ENCODE results near the gene METTL1. TPM values are rescaled to one million over a fixed set of nuclear protein-coding genes. Genes with fewer than 3 reads are reported as not detected.

METTL1 gene
- polyA plus RNA-seq, 1 experiment = 20.1 TPM

DNA sequence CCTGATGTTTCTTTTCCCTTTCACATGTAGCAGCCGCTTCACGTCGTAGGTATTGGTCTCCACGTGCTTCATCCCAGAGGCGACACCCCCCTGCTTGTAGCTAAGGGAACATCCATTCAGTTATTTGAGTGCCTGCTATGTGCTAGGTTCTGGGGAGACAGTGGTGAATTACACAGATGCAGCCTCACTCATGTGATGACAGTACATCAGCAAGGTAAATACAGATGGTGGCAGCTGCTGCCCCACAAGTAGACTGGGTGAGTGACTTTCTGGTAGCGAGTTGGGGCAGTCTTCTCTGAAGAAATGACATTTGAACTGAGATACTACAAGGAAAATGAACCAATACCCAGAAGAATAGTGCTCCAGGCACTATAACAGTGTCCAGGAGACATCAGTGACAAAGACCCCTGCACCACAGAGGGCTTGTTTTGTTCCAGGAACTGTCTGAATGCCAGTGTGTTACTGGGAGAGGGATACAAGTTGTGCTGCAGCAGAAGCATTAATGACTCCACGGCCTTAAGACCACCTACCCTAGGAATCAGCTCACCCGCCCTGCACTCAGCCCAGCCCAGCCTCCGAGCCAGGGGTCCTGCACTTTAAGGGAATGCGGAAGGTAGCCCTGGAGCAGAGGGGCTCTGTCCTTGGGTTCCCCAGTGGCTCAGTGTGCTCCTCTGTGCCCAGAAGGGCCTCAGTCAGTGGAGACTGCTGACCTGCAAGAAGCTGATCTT lies 39.3 kb upstream of the METTL1 start:
- H3K4me3 ChIP-seq (ENCODE audit: low read depth, low read length) = no peak overlapping the region
- ChIA-PET POLR2A (interaction anchor here (0.5 kb wide), 1 partner anchor 116 kb away, joined by 3 read pairs; no protein-coding TSS in a partner anchor), CTCF (interaction anchor here (1.5 to 2.5 kb wide), 2 partner anchors 8 to 228 kb away, joined by 3 to 17 read pairs; no protein-coding TSS in a partner anchor)
- TF ChIP-seq, protein P1, sequence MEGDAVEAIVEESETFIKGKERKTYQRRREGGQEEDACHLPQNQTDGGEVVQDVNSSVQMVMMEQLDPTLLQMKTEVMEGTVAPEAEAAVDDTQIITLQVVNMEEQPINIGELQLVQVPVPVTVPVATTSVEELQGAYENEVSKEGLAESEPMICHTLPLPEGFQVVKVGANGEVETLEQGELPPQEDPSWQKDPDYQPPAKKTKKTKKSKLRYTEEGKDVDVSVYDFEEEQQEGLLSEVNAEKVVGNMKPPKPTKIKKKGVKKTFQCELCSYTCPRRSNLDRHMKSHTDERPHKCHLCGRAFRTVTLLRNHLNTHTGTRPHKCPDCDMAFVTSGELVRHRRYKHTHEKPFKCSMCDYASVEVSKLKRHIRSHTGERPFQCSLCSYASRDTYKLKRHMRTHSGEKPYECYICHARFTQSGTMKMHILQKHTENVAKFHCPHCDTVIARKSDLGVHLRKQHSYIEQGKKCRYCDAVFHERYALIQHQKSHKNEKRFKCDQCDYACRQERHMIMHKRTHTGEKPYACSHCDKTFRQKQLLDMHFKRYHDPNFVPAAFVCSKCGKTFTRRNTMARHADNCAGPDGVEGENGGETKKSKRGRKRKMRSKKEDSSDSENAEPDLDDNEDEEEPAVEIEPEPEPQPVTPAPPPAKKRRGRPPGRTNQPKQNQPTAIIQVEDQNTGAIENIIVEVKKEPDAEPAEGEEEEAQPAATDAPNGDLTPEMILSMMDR (IDR thresholded peaks at IDR 0.05; ENCODE audit: low read depth, low read length) = no peak
- H3K9me3 ChIP-seq (ENCODE audit: control insufficient read depth, insufficient read depth, low read length) = no peaks in the 10 kb centered on the region
- no peak for DNase-seq (ENCODE audit: low read depth, low spot score)
- no peak overlapping the region for H3K27ac ChIP-seq (ENCODE audit: low read depth, low read length)
- no peaks in the 10 kb centered on the region for H3K27me3 ChIP-seq (ENCODE audit: control insufficient read depth, insufficient read depth, low read length)

DNA sequence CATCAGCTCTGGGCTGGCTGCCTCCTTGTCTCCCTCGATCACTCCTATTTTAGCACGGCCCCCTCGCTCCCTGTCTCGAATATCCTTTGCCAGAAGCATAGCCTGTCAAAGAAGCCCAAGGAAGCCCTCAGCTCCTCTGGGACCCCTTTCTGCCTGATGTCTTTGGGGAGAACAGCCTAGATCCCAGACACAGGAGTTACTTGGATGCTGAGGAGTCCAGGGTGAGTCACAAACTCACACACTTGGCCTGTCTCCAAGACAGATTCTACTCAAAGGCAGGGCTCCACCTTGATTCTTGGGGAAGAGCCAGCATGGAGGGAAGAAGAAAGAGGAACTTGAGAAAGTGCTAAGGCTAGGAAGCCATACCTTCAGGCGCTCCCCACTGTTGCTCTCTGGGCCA lies 38.5 kb upstream of the METTL1 start:
- CTCF ChIA-PET = interaction anchor here (1.6 kb wide), 1 partner anchor 27 kb away, joined by 5 read pairs; no protein-coding TSS in a partner anchor

DNA sequence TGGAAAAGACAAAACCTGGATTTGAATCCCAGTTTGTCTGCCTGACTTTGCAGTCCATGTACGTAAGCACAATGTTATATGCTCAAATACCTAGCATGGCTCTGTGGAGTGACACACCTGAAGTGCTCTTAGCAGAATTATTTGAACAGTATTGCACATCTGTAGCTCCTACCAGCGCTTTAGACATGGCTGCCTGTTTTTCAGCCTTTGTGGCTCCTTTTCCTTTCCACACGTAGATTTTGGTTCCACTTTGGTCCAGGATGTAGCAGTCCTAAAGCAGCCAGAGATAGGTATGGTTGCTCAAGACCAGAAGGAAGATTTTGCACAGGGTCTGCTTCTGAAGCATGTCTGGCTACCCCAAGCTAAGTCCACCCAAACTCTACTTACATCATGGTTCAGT lies 37.5 kb upstream of the METTL1 start:
- ChIA-PET POLR2A (no interaction called here), CTCF (interaction anchor here (0.6 to 2.1 kb wide), 4 partner anchors 26 to 95 kb away, joined by 3 to 7 read pairs (median 4); no protein-coding TSS in a partner anchor)
- TF ChIP-seq, protein P1 (IDR thresholded peaks at IDR 0.05; ENCODE audit: low read depth, low read length) = no peak
- H3K27me3 ChIP-seq (ENCODE audit: control insufficient read depth, insufficient read depth, low read length) = no peaks in the 10 kb centered on the region
- H3K27ac ChIP-seq (ENCODE audit: low read depth, low read length) = no peak overlapping the region
- DNase-seq (ENCODE audit: low read depth, low spot score) = no peak
- H3K9me3 ChIP-seq (ENCODE audit: control insufficient read depth, insufficient read depth, low read length) = no peaks in the 10 kb centered on the region
- no peak overlapping the region for H3K4me3 ChIP-seq (ENCODE audit: low read depth, low read length)

More for the DNA sequence above, 38.5 kb upstream of the METTL1 start:
- TF ChIP-seq, protein P1 (IDR thresholded peaks at IDR 0.05; ENCODE audit: low read depth, low read length) = no peak
- Histone ChIP-seq H3K4me3 (ENCODE audit: low read depth, low read length) (no peak overlapping the region), H3K27ac (ENCODE audit: low read depth, low read length) (no peak overlapping the region), H3K9me3 (ENCODE audit: control insufficient read depth, insufficient read depth, low read length) (no peaks in the 10 kb centered on the region), H3K27me3 (ENCODE audit: control insufficient read depth, insufficient read depth, low read length) (no peaks in the 10 kb centered on the region)
- POLR2A ChIA-PET = no interaction called here
- no peak for DNase-seq (ENCODE audit: low read depth, low spot score)

DNA sequence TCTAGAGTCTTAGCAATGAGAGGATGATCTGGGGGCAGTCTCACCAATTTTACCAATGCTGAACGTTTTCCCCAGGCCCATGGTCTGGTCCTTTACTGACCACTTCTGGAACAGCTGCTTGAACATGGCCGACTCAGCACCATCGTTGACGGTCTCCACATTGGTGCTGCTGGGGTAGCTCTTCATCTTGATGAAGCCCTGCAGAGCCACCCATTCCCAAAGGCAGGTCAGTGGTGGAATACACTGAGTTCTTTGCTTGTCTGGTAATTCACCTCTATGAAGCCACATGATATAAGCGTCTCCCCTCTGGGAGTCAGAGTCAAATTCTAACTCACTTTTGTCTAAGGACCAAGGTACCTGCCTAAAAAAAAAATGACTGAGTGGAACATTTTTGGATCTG lies 36.4 kb upstream of the METTL1 start:
- Histone ChIP-seq H3K27me3 (ENCODE audit: control insufficient read depth, insufficient read depth, low read length) (no peaks in the 10 kb centered on the region), H3K4me3 (ENCODE audit: low read depth, low read length) (no peak overlapping the region), H3K9me3 (ENCODE audit: control insufficient read depth, insufficient read depth, low read length) (no peaks in the 10 kb centered on the region), H3K27ac (ENCODE audit: low read depth, low read length) (no peak overlapping the region)
- ChIA-PET CTCF (interaction anchor here (1.4 to 2.1 kb wide), 2 partner anchors 96 to 98 kb away, joined by 4 to 7 read pairs; no protein-coding TSS in a partner anchor), POLR2A (no interaction called here)
- TF ChIP-seq, protein P1 (IDR thresholded peaks at IDR 0.05; ENCODE audit: low read depth, low read length) = no peak
- no peak for DNase-seq (ENCODE audit: low read depth, low spot score)

DNA sequence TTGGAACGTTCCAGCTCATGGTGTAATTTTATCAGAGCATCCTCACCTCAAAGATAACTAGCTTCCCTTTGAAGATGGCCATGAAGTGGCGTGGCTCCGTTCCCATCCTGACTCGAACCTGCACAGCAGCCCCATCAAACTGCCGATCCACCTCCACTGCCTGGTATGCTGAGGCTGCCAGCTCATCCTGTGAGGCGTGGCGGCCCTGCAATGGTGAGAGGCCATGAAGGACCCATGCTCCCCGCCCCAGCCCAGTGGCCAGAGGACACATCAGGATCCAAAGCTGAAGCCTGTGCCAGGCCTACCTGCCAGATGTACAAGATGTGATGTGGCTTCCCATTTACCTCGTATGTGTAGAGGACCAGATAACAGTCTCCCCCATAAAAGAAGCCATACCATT lies 35.4 kb upstream of the METTL1 start:
- no peaks in the 10 kb centered on the region for H3K9me3 ChIP-seq (ENCODE audit: control insufficient read depth, insufficient read depth, low read length)
- TF ChIP-seq, protein P1 (IDR thresholded peaks at IDR 0.05; ENCODE audit: low read depth, low read length) = no peak
- no peak for DNase-seq (ENCODE audit: low read depth, low spot score)
- no peak overlapping the region for H3K27ac ChIP-seq (ENCODE audit: low read depth, low read length)
- ChIA-PET CTCF (interaction anchor here (0.6 to 6.3 kb wide), 4 partner anchors 24 to 99 kb away, joined by 3 to 124 read pairs (median 6); partner anchors contain the start of gene TSFM), POLR2A (interaction anchor here (1.1 kb wide), 1 partner anchor 63 kb away, joined by 6 read pairs; no protein-coding TSS in a partner anchor)
- no peaks in the 10 kb centered on the region for H3K27me3 ChIP-seq (ENCODE audit: control insufficient read depth, insufficient read depth, low read length)
- H3K4me3 ChIP-seq (ENCODE audit: low read depth, low read length) = no peak overlapping the region

All from AG04450 (cell line).